Measurements from ENCODE around the gene SRGAP2C.
A peak's percentile ranks its signal among the peaks of the same experiment; 100 is the strongest.
"Not testable (repeated sequence)": the region's sequence is repeated elsewhere in the genome, so short reads cannot be mapped to it uniquely, and the experiment has no call there.

SRGAP2C gene

DNA sequence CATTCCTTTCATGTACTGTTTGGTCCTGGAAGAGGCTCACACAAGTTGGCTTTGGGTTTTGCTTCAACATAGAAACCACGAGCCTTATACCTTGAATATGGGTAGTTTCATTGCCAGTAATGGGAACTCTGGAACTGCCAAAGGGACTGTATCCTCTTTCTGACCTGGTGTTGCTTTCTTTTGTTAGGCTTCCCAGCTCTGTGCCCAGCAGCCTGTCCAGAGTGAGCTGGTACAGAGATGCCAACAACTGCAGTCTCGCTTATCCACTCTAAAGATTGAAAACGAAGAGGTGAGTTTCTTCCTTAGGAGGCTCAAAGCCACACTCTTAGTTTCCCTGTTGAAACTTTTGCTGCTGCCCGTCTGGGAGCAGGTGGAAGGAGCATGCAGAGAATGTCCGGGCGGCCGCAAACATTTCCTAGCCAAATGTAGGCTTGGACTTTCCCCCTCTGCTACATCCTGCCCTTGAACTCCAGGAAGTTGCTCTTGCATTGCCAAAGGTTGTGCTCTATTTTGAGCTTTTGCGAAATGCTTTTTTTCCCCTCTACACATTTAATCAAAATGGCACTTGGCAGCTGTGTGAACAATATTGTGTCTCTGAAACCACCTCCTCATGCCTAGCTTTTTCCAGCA, 201.7 kb downstream of the SRGAP2C start:
- not testable (repeated sequence) for DNase-seq

DNA sequence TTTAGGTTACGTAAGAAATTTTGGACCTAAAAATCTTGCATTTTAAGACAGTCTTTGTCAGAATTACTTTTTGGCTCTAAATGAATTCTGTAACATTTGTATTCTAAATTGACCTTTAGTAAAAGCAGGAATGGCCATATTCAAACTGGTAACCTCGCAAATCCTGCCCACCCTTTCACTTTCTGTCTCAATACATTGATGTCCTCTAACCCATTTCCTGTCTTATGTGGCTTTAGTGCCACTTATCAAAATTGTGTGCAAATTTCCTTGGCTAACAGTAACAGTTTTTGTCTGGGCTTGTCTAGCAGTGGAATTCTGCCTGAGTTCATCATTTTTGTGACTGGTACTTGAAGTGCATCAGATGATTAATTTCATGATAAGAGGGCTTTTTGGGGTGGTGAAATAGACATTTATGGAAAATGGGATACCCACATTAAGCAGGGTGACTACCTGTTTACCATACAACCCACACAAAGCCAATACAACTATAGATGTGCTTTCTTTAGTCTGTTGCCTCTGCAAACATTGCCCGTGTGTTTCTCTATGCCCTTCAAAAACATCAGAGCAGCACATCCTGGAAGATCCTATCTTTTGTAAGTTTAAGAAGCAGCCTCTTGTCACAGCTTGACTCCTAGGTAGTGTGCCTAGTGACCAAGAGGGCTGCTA, 205.3 kb downstream of the SRGAP2C start:
- DNase-seq = not testable (repeated sequence)

DNA sequence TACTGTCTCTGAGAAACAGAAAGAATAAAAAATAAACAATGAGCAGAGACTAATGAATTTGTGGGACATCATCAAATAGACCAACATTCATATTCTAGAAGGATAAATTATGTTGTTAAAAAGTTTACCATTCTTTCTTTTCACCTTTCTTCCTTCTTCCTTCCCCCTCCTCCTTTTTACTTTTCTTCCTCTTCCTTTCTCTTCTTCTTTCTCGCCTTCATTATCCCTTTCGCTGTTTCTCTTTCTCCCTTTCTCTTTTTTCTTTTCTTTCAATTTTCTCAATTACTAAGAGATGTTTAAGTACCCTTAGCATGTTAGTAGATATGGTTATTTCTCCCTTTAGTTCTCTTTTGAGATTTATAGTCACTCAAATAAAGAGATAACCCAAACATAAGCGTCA, 207.4 kb downstream of the SRGAP2C start:
- not testable (repeated sequence) for DNase-seq

DNA sequence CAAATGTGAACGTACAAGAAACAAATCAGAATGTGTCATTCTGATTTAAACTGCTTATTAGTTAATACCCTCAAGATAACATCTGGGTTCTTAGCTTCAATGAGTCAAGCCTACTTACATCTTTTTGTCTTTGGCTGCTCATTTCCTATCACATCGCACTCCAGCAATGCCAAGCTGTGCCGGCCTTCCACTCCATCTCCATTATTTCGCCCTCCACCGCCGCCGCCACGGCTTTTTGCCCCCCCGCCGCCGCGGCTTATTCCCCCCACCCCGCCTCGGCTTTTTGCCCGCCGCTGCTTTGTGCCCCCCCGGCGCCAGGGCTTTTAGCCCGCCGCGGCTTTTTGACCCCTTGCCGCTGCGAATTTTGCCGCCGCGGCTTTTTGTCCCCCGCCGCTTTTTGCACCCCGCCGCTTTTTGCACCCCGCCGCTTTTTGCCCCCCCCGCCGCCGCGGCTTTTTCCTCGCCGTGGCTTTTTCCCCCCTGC, 211.0 kb downstream of the SRGAP2C start:
- DNase-seq = peak; percentile 37

DNA sequence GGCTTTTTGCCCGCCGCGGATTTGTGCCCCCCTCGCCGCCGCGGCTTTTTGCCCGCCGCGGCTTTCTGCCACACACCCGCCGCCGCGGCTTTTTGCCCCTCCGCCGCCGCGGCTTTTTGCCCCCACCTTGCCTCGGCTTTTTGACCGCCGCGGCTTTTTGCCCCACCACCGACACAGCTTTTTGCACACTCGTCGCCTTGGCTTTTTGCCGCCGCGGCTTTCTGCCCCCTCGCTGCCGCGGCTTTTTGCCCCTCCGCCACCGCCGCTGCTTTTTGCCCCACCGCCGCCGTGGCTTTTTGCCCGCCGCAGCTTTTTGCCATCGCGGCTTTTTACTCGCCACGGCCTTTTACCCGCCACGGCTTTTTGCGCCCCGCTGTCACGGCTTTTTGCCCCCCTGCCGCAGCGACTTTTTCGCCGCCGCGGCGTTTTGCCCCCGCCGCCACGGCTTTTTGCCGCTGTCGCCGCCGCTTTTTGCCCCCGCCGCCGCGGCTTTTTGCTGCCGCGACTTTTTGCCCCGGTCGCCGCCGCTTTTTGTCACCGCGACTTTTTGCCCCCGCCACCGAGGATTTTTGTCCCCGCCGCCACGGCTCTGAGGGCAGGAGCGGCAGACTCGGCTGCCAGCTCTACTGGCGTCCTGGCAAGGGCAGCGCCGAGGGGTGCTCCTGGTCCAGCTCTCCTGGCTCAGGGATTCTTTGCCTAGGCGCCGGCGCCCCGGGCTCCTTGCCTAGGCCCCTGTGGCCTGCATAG, 211.7 kb downstream of the SRGAP2C start:
- DNase-seq = peak; percentile 51

DNA sequence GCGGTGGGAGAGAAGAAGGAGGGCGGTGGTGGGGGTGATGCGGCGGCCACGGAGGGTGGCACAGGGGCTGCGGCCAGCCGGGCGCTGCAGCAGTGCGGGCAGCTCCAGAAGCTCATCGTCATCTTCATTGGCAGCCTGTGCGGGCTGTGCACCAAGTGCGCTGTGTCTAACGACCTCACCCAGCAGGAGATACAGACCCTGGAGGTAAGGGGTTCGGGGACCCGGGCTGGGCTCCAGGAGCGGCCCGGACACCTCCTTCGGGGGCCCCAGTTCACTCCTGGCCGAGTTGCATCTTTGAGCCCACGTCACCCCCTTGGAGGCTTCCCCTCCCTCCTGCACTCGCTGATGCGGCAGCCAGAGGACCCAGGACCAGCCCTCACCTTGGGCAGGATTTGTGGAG, 212.3 kb downstream of the SRGAP2C start:
- not testable (repeated sequence) for DNase-seq

DNA sequence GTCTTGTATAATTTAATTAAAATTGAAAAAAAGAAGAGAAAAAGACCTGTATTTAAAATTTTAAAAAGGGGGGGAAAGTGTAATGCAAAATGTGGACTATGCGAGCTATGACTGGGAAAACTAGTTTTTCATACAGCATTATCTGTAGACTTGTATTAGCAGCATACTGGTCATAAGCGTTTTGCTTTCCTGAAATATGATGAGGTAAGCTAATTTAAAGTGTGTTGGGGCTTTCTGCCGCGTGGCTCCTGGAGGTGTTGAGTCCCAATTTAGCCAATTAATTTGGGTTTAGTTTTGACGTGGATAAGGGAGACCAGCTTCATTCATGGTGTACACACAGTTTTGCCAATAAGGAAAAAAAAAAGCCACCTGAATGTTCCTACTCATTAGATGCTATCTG, 214.4 kb downstream of the SRGAP2C start:
- DNase-seq = not testable (repeated sequence)

DNA sequence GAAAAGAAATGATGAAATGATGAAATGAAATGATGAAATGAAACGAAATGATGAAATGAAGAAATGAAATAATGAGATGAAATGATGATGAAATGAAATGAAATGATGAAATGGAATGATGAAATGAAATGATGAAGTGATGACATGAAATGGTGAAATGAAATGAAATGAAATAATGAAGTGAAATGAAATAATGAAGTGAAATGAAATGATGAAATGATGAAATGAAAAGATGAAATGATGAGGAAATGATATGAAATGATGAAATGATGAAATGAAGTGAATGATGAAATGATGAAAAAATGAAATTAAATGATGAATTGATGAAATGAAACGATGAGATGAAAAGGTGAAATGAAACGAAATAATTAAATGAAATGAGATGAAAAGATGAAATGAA, 215.3 kb downstream of the SRGAP2C start:
- DNase-seq = not testable (repeated sequence)

DNA sequence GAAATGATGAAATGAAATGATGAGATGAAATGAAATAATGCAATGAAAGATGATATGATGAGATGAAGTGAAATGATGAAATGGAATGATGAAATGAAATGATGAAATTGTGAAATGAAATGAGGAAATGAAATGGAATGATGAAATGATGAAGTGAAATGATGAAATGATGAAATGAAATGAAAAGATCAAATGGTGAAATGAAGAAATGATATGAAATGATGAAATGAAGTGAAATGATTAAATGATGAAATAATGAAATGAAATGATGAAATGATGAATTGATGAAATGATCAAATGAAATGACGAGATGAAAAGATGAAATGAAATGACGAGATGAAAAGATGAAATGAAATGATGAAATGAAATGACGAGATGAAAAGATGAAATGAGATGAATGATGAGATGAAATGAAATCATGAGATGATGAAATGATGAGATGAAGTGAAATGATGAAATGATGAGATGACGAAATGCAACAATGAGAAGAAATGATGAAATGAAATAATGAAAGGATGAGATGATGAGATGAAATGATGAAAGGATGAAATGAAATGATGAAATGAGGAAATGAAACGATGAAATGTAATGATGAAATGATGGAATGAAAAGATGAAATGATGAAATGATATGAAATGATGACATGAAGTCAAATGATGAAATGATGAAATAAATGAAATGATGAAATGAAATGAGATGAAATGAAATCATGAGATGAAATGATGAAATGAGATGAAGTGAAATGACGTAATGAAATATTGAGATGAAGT, 216.0 kb downstream of the SRGAP2C start:
- not testable (repeated sequence) for DNase-seq

DNA sequence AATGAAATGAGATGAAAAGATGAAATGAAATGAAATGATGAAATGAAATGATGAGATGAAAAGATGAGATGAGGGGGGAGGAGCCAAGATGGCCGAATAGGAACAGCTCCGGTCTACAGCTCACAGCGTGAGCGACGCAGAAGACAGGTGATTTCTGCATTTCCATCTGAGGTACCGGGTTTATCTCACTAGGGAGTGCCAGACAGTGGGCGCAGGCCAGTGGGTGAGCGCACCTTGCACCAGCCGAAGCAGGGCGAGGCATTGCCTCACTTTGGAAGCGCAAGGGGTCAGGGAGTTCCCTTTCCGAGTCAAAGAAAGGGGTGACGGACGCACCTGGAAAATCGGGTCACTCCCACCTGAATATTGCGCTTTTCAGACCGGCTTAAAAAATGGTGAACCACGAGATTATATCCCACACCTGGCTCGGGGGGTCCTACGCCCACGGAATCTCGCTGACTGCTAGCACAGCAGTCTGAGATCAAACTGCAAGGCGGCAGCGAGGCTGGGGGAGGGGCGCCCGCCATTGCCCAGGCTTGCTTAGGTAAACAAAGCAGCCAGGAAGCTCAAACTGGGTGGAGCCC, 216.7 kb downstream of the SRGAP2C start:
- DNase-seq = peak; percentile 30

DNA sequence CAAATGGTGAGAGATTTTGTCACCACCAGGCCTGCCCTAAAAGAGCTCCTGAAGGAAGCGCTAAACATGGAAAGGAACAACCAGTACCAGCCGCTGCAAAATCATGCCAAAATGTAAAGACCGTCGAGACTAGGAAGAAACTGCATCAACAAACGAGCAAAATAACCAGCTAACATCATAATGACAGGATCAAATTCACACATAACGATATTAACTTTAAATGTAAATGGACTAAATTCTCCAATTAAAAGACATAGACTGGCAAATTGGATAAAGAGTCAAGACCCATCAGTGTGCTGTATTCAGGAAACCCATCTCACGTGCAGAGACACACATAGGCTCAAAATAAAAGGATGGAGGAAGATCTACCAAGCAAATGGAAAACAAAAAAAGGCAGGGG, 218.5 kb downstream of the SRGAP2C start:
- not testable (repeated sequence) for DNase-seq

DNA sequence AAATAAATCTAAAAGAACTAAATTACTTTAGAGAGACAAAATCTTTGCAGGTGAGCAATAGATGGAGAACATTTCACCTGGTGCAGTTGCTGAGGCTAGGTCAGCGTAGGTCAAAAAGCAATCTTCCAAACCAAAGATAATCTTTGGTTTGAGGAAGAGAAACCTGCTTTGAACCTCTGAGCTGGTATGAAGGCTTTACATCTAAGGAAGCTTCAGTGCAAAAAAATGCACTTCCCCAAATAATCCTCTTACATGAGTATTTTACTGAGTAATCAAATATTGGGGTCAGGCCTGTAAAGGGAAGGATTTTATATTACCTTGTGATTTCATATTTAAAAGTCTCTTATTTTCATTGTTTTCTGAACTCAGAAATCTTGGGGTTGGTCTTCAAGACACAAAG, 223.6 kb downstream of the SRGAP2C start:
- DNase-seq = no peak

DNA sequence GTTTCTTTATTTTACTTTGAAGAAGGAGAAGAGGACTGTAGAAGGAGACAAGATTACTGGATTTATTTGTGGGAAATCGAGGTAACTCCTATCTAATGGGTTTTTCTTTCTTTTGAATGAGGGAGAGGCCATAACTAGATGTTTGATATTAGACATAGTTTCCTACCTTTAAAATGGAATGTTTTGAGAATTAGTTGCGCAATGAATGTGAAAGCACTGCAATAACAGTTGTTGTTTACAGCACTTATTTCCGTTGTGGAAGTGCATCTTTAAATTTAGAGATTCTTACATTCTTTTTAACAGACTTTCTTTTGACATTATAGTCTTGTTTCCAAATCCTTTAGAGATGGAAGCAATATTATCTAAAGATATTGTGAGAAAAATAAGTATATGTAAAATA, 229.0 kb downstream of the SRGAP2C start:
- no peak for DNase-seq

DNA sequence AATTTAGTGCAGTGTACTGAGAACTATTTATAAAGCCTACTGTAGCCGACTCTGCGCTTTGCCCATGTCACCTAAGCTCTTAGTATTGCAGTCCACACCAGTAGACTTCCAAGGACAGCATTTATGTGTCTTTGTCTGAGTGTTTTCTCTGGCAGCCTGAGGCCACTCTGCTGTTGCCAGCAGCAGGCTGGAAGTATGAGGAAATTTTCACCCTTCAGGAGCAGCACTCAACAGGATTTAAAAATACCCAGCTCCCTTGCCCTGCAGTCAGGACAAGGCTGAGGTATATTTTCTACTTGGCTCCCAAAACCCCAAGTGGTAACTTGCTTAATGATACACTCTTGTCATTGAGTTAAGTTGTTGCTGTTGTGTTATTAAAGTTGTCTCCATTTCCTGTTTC, 230.1 kb downstream of the SRGAP2C start:
- no peak for DNase-seq

DNA sequence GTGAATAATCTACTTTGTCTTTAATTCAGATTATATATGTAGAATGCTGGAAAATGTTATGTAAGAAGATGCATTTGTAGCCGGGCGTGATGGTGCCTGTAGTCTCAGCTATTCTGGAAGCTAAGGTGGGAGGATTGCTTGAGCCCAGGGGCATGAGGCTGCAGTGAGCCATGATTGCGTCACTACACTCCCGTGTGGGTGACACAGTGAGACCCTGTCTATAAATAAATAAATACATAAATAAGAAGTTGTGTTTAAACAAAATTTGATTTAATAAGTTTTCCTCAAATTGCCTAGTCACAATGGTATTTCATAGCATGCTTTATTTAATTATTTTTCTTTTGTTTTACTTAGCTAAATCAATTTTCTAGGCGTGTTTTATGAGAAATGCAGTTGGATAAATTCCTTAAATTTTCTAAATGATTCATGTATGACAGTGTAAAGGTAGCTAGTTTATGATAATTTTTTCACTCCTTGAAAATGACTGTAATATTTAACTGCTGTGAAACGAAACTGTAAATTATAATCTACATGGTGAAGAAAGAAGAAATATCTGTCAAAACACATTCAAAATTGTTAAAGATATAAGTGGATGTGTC, 232.6 kb downstream of the SRGAP2C start:
- no peak for DNase-seq

DNA sequence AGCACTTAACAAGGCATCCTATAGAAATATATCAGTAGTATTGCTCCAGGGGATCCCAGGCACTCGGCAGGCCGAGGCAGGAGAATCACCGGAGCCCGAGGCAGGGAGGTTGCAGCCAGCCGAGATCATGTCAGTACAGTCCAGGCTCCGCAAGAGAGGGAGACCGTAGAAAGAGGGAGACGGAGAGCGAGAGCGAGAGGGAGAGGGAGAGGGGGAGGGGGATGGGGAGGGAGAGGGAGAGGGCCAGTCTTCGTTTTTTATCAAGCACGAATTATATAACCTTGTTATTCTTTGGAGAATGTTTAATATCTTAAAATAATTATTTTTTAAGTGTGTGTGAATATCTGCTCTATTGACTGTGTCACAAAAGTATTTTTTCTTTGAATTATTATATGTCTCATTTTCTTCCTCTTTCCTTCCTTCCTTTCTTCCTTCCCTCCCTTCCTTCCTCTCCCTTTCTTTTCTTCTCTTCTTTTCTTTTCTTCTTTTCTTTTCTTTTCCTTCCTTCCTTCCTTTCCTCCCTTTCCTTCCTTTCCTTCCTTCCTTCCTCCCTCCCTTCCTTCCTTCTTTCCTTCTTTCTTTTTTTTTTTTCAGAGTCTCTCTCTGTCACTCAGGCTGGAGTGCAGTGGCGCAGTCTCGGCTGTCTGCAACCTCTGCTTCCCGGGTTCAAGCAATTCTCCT, 233.7 kb downstream of the SRGAP2C start:
- DNase-seq = no peak

DNA sequence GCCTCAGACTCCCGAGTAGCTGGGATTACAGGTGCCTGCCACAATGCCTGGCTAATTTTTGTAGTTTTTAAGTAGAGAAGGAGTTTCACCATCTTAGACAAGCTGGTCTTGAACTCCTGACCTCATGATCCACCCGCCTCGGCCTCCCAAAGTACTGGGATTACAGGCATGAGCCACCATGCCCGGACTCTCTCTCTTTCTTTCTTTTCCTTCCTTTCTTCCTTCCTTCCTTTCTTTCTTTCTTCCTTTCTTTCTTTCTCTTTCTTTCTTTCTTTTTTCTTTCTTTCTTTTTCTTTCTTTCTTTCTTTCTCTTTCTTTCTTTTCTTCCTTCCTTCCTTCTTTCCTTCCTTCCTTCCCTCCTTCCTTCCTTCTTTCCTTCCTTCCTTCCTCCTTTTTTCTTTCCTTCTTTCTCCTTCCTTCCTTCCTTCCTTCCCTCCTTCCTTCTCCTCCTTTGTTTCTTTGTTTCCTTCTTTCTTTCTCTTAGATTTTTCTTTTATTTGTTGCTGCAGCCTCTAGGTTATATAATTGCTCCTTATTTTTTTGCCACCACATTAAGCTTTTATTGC, 234.4 kb downstream of the SRGAP2C start:
- DNase-seq = not testable (repeated sequence)

DNA sequence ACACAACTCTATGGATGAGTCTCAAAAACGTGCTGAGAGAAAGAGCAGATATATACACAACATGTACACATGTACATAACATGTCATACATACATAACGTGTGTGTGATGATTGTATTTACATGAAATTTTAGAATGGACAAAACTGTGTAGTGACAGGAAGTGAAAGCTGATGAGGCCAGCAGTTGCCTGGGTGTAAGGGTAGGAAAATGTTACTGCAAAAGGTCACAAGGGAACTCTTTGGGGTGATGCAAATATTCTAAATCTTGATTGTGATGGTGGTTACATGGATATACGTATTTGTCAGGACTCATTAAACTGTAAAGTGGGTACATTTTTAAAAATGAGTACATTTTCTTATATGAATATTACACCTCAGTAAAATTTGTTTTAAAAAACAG, 236.7 kb downstream of the SRGAP2C start:
- DNase-seq = not testable (repeated sequence)

DNA sequence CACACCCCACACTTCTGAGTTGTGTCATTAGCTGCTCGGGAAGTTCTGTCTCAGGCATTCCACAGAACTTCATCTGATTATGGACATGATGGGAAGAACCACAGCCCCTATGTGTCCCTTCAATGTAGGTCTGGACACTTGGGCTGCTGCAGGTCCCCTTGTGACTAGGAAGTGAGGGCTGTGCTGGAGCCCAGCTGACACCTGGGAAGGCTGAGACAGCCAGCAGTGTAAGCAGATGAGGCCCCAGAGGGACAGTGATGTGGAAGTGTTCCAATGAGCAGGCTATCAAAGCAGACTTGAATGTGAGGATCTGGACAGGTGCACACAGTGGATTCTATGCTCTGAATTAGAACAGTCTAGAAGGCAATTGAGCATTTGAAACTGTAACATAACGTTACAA, 239.2 kb downstream of the SRGAP2C start:
- DNase-seq = not testable (repeated sequence)

DNA sequence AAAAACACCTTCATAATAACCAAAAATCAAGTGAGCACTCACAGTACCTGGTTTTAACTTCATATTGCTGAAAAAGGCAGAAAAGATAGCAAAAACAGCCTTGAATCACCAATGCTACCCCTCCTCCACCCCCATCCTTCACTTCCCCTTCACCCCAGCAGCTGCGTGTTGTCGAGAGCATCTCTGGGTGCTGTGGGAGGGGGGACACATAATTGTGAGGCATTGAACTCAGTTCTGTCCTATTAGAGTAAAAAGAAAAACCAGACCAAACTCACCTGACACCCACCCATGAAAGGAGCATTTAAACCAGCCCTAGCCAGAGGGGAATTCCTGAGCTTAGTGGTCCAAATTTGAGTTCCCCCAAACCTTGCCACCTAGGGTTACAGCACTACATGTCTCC, 248.7 kb downstream of the SRGAP2C start:
- not testable (repeated sequence) for DNase-seq

DNA sequence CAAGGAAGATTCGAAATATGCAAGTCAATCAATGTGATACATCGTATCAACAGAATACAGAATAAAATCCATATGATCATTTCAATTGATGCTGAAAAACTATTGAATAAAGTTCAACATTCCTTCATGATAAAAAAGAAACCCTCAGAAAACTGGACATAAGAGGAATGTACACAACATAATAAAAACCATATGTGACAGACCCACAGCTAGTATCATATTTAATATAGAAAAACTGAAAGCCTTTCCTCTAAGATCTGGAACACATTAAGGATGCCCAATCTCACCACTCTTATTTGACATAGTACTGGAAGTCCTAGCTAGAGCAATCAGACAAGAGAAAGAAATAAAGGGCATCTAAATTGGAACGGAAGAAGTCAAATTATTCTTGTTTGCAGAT, 254.1 kb downstream of the SRGAP2C start:
- not testable (repeated sequence) for DNase-seq
